Endodermal cell (in vitro differentiated cells): Measurements from ENCODE around the gene OR8B12. TPM values are rescaled to one million over a fixed set of nuclear protein-coding genes. Genes with fewer than 3 reads are reported as not detected.

Experiments
- DNase-seq: peaks from one replicate; pipeline ENCODE4 v3.0.0-alpha.2; 2017
- H3K27ac ChIP-seq: 2 replicates; pipeline ENCODE4 v1.5.1; 2013; ENCODE audit warnings: mild to moderate bottlenecking, low read depth, low read length, moderate library complexity
- H3K27me3 ChIP-seq: 2 replicates; pipeline ENCODE4 v1.6.1; 2013; ENCODE audit warnings: mild to moderate bottlenecking, low read length, moderate library complexity; ENCODE audit not compliant: insufficient read depth, control insufficient read depth, poor library complexity, severe bottlenecking
- H3K36me3 ChIP-seq: 2 replicates; pipeline ENCODE4 v1.7.0; 2013; ENCODE audit warnings: mild to moderate bottlenecking, low read length, moderate library complexity; ENCODE audit not compliant: control insufficient read depth, insufficient read depth
- H3K4me1 ChIP-seq: one replicate; pipeline ENCODE4 v1.7.0; 2013; ENCODE audit warnings: low read length; ENCODE audit not compliant: control insufficient read depth, insufficient read depth
- H3K4me3 ChIP-seq: 2 replicates; pipeline ENCODE4 v1.5.1; 2013; ENCODE audit warnings: mild to moderate bottlenecking, low read length, moderate library complexity
- H3K9ac ChIP-seq: 2 replicates; pipeline ENCODE4 v1.6.1; 2013; ENCODE audit warnings: mild to moderate bottlenecking, low read length, moderate library complexity; ENCODE audit not compliant: poor library complexity, severe bottlenecking; ENCODE audit errors: extremely low read depth
- H3K9me3 ChIP-seq: 2 replicates; pipeline ENCODE4 v1.6.1; 2013; ENCODE audit warnings: mild to moderate bottlenecking, low read length, moderate library complexity; ENCODE audit not compliant: control insufficient read depth
- H3K27ac Mint-ChIP-seq: 2 replicates; pipeline ENCODE4 v1.8.0; 2020; ENCODE audit warnings: mixed read lengths
- H3K27me3 Mint-ChIP-seq: 2 replicates; pipeline ENCODE4 v1.8.0; 2021; ENCODE audit warnings: mild to moderate bottlenecking, mixed read lengths; ENCODE audit not compliant: insufficient read depth
- H3K36me3 Mint-ChIP-seq: 2 replicates; pipeline ENCODE4 v1.8.0; 2020; ENCODE audit warnings: low read depth, mixed read lengths
- H3K4me1 Mint-ChIP-seq: 2 replicates; pipeline ENCODE4 v1.8.0; 2020; ENCODE audit warnings: mixed read lengths
- H3K4me3 Mint-ChIP-seq: 2 replicates; pipeline ENCODE4 v1.8.0; 2020; ENCODE audit warnings: mild to moderate bottlenecking, moderate library complexity, mixed read lengths
- H3K9me3 Mint-ChIP-seq: 2 replicates; pipeline ENCODE4 v1.8.0; 2020; ENCODE audit warnings: mild to moderate bottlenecking, mixed read lengths
- WGBS, 2 experiments: methylation state at CpG; one replicate each; pipeline versions ENCODE4 v1.1.5 to v1.1.7; 2013; ENCODE audit warnings: missing lambda C conversion rate in 2 of 2, mixed read lengths in 1 of 2; ENCODE audit not compliant: insufficient coverage in 1 of 2, insufficient read length in 1 of 2; 5-methylcytosine and 5-hydroxymethylcytosine counted together
- total RNA-seq, 2 donors: library from RNA; stranded (reverse); fragmentation: NEBNext Ultra II Directional in 1 of 2; extraction: Animal tissue kit (Norgen Biotek cat#: 25700) in 1 of 2; gene quantifications; 2 replicates in 1 of 2; 3 replicates in 1 of 2; pipeline ENCODE4 v1.2.1, GENCODE V29; 2021
- TF ChIP-seq, protein P1 (sequence below): fragments of 200-600 bp; sonication (generic); conservative IDR thresholded peaks from 2 replicates; pipeline ENCODE4 v1.5.0; 2021; ENCODE audit warnings: antibody characterized with exemption, mild to moderate bottlenecking

The OR8B12 gene
- total RNA-seq, 2 donors from 2014 or later = not detected

DNA sequence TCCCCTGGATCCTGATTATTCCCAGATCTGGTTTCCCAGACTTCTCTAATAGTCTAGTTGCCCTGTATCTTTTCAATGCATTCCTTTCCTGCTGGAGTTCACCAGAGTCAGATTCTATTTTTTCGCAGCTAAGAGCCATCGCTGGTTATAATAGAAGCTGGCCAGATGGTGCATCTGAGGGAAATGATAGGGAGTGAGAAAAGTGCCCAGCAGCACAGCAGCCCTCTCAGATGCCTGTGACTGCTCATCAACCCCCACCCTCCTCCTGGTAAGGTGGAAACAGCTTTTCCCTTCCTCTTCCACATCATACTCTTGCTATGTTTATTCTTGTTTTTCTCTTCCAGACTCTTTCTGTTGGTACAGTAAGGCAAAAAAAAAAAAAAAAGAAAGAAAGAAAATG lies 39.1 kb upstream of the OR8B12 start:
- Mint-ChIP-seq H3K36me3 (no peaks in the 10 kb centered on the region), H3K27me3 (no peaks in the 10 kb centered on the region), H3K4me1 (peaks cover 46% of the 10 kb centered on the region), H3K4me3 (no peak overlapping the region), H3K9me3 (no peaks in the 10 kb centered on the region), H3K27ac (no peak overlapping the region)
- Histone ChIP-seq H3K27me3 (no peaks in the 10 kb centered on the region), H3K4me1 (peaks cover 36% of the 10 kb centered on the region), H3K9me3 (no peaks in the 10 kb centered on the region), H3K36me3 (no peaks in the 10 kb centered on the region), H3K4me3 (no peak overlapping the region), H3K27ac (no peak overlapping the region), H3K9ac (no peak overlapping the region)
- no peak for DNase-seq
- WGBS, 2 experiments = 78 to 80% methylated on average over 1 to 2 of the region's 2 CpGs
- TF ChIP-seq, protein P1, sequence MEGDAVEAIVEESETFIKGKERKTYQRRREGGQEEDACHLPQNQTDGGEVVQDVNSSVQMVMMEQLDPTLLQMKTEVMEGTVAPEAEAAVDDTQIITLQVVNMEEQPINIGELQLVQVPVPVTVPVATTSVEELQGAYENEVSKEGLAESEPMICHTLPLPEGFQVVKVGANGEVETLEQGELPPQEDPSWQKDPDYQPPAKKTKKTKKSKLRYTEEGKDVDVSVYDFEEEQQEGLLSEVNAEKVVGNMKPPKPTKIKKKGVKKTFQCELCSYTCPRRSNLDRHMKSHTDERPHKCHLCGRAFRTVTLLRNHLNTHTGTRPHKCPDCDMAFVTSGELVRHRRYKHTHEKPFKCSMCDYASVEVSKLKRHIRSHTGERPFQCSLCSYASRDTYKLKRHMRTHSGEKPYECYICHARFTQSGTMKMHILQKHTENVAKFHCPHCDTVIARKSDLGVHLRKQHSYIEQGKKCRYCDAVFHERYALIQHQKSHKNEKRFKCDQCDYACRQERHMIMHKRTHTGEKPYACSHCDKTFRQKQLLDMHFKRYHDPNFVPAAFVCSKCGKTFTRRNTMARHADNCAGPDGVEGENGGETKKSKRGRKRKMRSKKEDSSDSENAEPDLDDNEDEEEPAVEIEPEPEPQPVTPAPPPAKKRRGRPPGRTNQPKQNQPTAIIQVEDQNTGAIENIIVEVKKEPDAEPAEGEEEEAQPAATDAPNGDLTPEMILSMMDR = no peak

DNA sequence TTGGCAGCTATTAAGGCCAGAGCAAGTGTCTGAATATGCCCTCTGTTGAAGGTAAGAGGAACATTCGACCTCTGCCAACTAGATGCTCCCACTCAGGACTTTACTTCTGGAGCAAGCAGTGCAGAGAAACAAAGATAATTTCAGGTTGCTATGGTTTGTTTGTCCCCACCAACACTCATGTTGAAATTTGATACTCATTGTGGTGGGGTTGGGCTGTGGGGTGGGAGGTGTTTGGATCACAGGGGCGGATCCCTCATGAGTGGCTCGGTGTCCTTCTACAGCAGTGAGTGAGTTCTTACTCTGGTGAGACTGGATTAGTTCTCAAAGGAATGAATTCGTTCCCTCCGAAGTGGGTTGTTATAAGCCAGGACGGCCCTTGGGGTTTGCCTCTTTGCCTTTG lies 38.4 kb upstream of the OR8B12 start:
- H3K9me3 ChIP-seq = no peaks in the 10 kb centered on the region
- Mint-ChIP-seq H3K36me3 (no peaks in the 10 kb centered on the region), H3K27ac (no peak overlapping the region), H3K4me3 (no peak overlapping the region), H3K4me1 (peaks cover 46% of the 10 kb centered on the region), H3K27me3 (no peaks in the 10 kb centered on the region), H3K9me3 (no peaks in the 10 kb centered on the region)
- H3K4me1 ChIP-seq = peaks cover 36% of the 10 kb centered on the region
- no peak overlapping the region for H3K4me3 ChIP-seq
- TF ChIP-seq, protein P1 = no peak
- no peaks in the 10 kb centered on the region for H3K36me3 ChIP-seq
- no peak overlapping the region for H3K27ac ChIP-seq
- H3K9ac ChIP-seq = no peak overlapping the region
- no peak for DNase-seq
- 90 to 94% methylated on average over 4 to 6 of the region's 6 CpGs for WGBS, 2 experiments
- H3K27me3 ChIP-seq = no peaks in the 10 kb centered on the region

DNA sequence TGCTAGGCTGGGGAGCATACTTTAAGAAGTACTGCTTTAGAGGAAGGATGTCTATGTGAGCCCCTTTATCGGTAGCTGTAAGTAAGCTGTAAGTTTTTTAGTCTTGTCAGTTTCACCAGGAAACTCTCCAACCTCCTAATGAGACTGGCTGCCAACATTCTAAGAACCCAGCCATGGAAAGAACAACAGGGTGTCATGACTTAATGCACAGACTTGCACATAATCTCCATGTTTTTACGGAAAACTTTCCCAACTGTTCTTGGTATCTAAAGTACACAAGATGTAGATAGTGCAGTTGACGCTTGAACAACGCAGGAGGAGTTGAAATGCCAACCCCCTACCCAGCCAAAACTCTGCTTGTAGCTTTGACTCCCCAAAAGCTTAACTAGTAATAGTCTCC lies 35.3 kb upstream of the OR8B12 start:
- Histone ChIP-seq H3K4me1 (peaks cover 19% of the 10 kb centered on the region), H3K4me3 (no peak overlapping the region), H3K27me3 (no peaks in the 10 kb centered on the region), H3K27ac (no peak overlapping the region), H3K9ac (no peak overlapping the region), H3K36me3 (no peaks in the 10 kb centered on the region), H3K9me3 (no peaks in the 10 kb centered on the region)
- Mint-ChIP-seq H3K4me3 (no peak overlapping the region), H3K27me3 (no peaks in the 10 kb centered on the region), H3K27ac (no peak overlapping the region), H3K9me3 (no peaks in the 10 kb centered on the region), H3K36me3 (no peaks in the 10 kb centered on the region), H3K4me1 (peaks cover 30% of the 10 kb centered on the region)
- TF ChIP-seq, protein P1 = no peak
- 85 to 87% methylated on average over 3 to 4 of the region's 4 CpGs for WGBS, 2 experiments
- DNase-seq = no peak
